ENCODE measurements around the gene RAB25. TPM values are rescaled to one million over a fixed set of nuclear protein-coding genes. Genes with fewer than 3 reads are reported as not detected.

RAB25 gene
- total and polyA plus RNA-seq, 2 of the 13 experiments (the other 11 are each of a cell fraction or from before 2014, with no cell fraction given) = 0.20 to 0.22 TPM

GRCh38 chr1:156114101-156114918, 53.4 kb downstream of the RAB25 start, which contains the start of gene LMNA (continued):
- TF ChIP-seq ARID5B (CRISPR knock-in tag; IDR thresholded peaks at IDR 0.05) (no peak), HMG20A (CRISPR knock-in tag; IDR thresholded peaks at IDR 0.05; ENCODE audit: borderline replicate concordance) (no peak), MAZ (IDR thresholded peaks at IDR 0.05; ENCODE audit: borderline replicate concordance, low read depth, low read length) (no peak), MAZ (CRISPR knock-in tag; IDR thresholded peaks at IDR 0.05; ENCODE audit: low read depth) (peak; percentile 70; the same call in 1 of the 2 replicates), PAX8 (CRISPR knock-in tag; IDR thresholded peaks at IDR 0.05; ENCODE audit: borderline replicate concordance) (no peak), ZBTB26 (CRISPR knock-in tag; IDR thresholded peaks at IDR 0.05; ENCODE audit: borderline replicate concordance) (no peak), ETV6 (CRISPR knock-in tag; conservative IDR thresholded peaks at IDR 0.05) (0 out of 2 replicates have a peak, but pooled peaks have one; percentile 33), MLX (CRISPR knock-in tag; IDR thresholded peaks at IDR 0.05) (no peak), ZNF292 (CRISPR knock-in tag; IDR thresholded peaks at IDR 0.05; ENCODE audit: borderline replicate concordance, low read depth) (no peak), ZNF414 (CRISPR knock-in tag; IDR thresholded peaks at IDR 0.05) (no peak), GABPB1 (CRISPR knock-in tag; IDR thresholded peaks at IDR 0.05) (peak; percentile 64; the same call in 1 of the 2 replicates), ZNF784 (CRISPR knock-in tag; IDR thresholded peaks at IDR 0.05; ENCODE audit: borderline replicate concordance) (peak; percentile 34; the same call in 1 of the 2 replicates), PLRG1 (conservative IDR thresholded peaks at IDR 0.05) (no peak), GTF2F1 (IDR thresholded peaks at IDR 0.05; ENCODE audit: low read length) (no peak), RFX3 (CRISPR knock-in tag; IDR thresholded peaks at IDR 0.05) (no peak), ZFP82 (CRISPR knock-in tag; IDR thresholded peaks at IDR 0.05; ENCODE audit: borderline replicate concordance) (no peak), ZNF451 (CRISPR knock-in tag; IDR thresholded peaks at IDR 0.05) (no peak)
